IPS-NIHi11 (cell line): ENCODE results near the gene MYL10.
A peak's percentile ranks its signal among the peaks of the same experiment; 100 is the strongest.

Source experiments
- DNase-seq: peaks from one replicate; pipeline ENCODE4 v3.0.0; 2012; ENCODE audit warnings: mixed read lengths, low spot score

Gene MYL10

GRCh38 chr7:101565601-101566209 lies 63.4 kb downstream of the MYL10 start:
- no peak for DNase-seq

GRCh38 chr7:101564778-101565211 lies 64.3 kb downstream of the MYL10 start:
- peak; percentile 87 for DNase-seq

GRCh38 chr7:101563943-101564777 lies 64.9 kb downstream of the MYL10 start:
- peak; percentile 50 for DNase-seq
